GM20000 (cell line): ENCODE measurements around the gene PFKFB2.
A peak's percentile ranks its signal among the peaks of the same experiment; 100 is the strongest.

Experiments
- DNase-seq: peaks from one replicate; pipeline ENCODE4 v3.0.0; 2012; ENCODE audit warnings: low spot score
- CTCF ChIP-seq: IDR thresholded peaks from 2 replicates; pipeline ENCODE4 v1.5.1; 2012; ENCODE audit warnings: mild to moderate bottlenecking, control low read depth; ENCODE audit errors: extremely low read depth, missing control alignments

PFKFB2 gene

DNA sequence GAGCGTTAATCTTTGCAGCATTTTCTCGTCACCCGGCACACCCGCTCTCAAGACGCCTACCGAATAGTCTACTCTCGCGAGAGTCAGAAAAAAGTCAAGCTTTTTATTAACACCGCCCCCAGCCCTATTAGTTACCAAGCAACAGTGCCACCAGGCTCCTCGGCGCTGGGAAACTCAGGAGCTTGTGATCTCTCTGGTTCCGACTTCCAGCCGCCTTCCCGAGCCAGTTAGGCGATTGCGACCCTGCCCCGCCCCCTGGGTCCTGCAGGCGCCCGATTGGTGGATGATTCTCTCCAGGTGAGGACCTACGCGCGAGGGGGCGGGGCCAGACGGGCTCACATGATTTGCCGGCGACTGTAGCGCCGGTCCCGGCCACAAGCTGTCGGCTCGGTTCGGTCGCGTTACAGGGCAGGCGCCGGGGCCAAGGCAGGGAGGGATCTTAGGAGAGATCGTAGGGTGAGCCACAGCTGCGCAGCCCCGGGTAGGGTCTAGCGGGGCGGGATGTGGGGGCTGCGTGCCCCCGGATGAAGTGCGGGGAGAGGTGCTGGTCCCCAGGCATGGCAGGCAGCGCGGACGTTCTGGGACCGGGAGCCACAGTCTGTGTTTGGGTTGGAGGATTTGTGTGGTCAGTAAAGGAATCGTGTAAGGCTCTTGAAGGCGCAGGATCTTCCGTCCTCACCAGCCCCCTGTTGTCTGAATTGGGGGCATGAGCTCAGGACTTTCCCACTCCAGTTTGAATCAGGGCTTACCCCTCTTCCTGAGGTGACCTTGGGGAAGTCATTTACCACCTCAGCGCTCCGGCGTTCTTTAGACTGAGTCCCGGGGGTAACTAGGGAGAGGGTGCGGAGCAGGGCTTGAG, at the start of gene PFKFB2:
Gene PFKFB2 (plus strand): TSS at position 365 of the 859 bp plus-strand sequence. CDS start 1,443 bp downstream, outside the sequence.
- peak; percentile 87 for DNase-seq
- TF ChIP-seq CTCF: no peak

DNA sequence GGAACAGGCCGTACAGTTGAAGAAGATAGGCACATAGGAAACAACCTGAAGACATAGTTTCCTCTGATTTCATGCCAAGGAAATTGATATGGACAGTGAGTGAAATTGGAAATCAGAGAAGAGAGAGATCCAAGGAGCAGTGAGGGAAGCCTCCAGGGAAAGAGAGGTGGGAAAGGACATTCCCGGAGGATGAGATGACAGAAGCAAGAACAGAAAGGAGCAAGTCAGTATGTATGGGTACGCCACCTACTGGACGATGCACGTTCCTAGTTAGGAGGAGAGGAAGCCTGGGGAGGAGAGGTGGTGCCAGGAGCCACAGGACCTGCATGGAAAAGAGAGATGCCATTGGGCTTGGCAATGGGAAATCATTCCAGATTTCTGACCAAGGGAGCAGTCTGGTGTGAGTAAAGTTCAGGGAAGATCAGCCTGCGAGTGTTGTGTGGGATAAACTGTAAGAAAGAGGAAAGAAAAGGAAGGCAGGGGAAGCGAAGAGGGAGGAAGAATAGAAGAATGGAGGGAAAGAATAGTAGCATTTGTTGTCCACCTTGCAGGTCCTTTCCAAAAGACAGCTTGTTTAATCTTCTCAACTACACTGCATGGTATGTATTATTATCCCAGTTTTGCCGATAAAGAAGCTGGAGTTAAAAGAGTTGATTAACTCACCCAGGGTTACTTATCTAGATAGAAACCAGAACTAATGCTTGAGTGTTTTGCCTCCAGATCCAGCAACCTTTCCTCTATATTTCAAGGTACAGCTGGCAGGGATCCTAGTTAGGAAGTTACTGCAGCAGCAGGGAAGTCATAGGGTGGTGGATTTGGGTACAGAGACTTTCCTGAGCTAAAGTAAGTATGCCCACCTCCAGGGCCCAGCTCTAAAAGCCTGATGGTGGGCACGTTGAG, 47.9 kb upstream of the PFKFB2 start:
- peak; percentile 78 for TF ChIP-seq CTCF

GRCh38 chr1:207006083-207006482, 47.0 kb upstream of the PFKFB2 start:
- DNase-seq: no peak
- no peak for TF ChIP-seq CTCF

More for the DNA sequence above, 47.9 kb upstream of the PFKFB2 start:
- peak; percentile 61 for DNase-seq

GRCh38 chr1:207006914-207007313, 46.2 kb upstream of the PFKFB2 start:
- DNase-seq: no peak
- TF ChIP-seq CTCF: no peak

DNA sequence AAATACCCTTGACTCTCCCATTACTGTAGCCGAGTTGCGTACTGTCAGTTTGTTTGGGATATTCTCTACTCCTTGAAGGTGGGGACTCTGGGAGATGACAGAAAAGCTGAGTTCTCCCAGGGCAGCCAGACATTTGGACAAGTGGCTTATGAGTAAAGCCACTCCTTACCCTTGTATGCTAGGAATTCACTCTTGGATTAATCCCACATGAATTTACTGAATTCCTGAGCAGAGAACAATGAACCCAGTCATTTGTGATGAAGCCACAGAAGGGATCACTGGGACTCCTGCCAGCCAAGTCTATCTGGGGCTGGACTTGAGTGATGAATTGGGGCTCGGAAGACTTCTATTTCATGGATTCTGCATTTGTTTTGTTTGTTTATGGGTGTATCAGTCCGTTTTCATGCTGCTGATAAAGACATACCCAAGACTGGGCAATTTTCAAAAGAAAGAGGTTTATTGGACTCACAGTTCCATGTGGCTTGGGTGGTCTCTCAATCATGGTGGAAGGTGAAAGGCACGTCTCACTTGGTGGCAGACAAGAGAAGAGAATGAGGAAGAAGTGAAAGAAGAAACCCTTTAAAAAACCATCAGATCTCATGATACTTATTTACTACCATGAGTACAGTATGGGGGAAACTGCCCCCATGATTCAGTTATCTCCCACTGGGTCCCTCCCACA, 45.6 kb upstream of the PFKFB2 start:
- TF ChIP-seq CTCF: no peak
- no peak for DNase-seq

DNA sequence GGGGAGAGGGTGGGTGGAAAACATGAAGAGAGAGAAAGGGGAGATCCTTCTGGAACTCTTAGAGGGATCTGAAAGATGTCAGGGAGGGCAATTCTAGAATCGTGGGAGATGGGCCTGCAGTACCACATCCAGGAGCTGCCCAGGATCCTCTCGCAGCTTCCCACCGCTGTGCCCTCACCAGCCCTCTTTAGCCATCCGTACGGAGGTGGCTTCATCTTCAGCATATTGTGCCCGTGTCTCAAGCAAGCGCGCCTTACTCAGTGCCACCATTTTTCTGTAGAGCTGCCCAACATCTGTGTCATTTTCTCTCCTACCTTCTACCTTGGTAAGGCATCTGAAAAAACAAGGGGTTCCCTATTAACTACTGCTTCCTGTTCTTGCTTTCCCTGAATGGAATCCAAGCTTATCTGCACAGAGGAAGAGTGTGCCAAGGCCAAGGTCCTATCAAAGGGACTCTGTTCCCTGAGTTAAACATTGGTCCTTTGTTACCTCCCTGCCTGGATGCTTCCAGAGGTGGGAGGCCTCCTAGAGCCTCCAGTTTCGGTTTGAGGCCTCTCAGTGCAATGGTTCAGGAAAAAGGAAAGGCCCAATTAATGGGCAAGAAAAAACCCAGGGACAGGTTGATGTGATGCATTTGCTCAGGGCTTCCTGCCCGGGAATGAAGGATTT, 43.8 kb upstream of the PFKFB2 start:
- DNase-seq: no peak
- no peak for TF ChIP-seq CTCF
